GM18526 (cell line): ENCODE data around the gene ANKRD7.
A peak's percentile ranks its signal among the peaks of the same experiment; 100 is the strongest.

Experiments
- POLR2A ChIP-seq: IDR thresholded peaks from 3 replicates; pipeline ENCODE4 v1.6.1; 2011; ENCODE audit not compliant: insufficient read length; ENCODE audit errors: extremely low read depth

Gene ANKRD7

GRCh38 chr7:118224521-118224920 is at the start of gene ANKRD7:
Gene ANKRD7 (plus strand): TSS chr7:118224704. CDS start chr7:118224831, 127 bp downstream.
- no peak for TF ChIP-seq POLR2A

GRCh38 chr7:118175740-118176139 is 48.8 kb upstream of the ANKRD7 start:
- TF ChIP-seq POLR2A: no peak

- TF ChIP-seq POLR2A: no peak
Observed at GRCh38 chr7:118179191-118179590, 45.3 kb upstream of the ANKRD7 start.

GRCh38 chr7:118182593-118183427 is 41.7 kb upstream of the ANKRD7 start:
- TF ChIP-seq POLR2A: no peak

GRCh38 chr7:118183428-118183785 is 41.1 kb upstream of the ANKRD7 start:
- no peak for TF ChIP-seq POLR2A

- peak; percentile 88 for TF ChIP-seq POLR2A
Observed at GRCh38 chr7:118183786-118184564, 40.5 kb upstream of the ANKRD7 start, which contains the start of gene LSM8. Gene LSM8 (plus strand): TSS chr7:118184164. CDS start chr7:118184224, 60 bp downstream.

- TF ChIP-seq POLR2A: no peak
Observed at GRCh38 chr7:118184565-118184940, 40.0 kb upstream of the ANKRD7 start.

- TF ChIP-seq POLR2A: no peak
Observed at GRCh38 chr7:118185163-118185860, 39.2 kb upstream of the ANKRD7 start.

GRCh38 chr7:118186501-118186900 is 38.0 kb upstream of the ANKRD7 start:
- no peak for TF ChIP-seq POLR2A

- no peak for TF ChIP-seq POLR2A
Observed at GRCh38 chr7:118194571-118194970, 29.9 kb upstream of the ANKRD7 start.

GRCh38 chr7:118195837-118196474 is 28.5 kb upstream of the ANKRD7 start:
- TF ChIP-seq POLR2A: no peak

GRCh38 chr7:118202061-118202460 is 22.4 kb upstream of the ANKRD7 start:
- TF ChIP-seq POLR2A: no peak

GRCh38 chr7:118214051-118214832 is 10.3 kb upstream of the ANKRD7 start:
- peak; percentile 68 for TF ChIP-seq POLR2A

- TF ChIP-seq POLR2A: no peak
Observed at GRCh38 chr7:118214833-118215182, 9.7 kb upstream of the ANKRD7 start.
